Upper lobe of left lung (tissue), 6 donors: ENCODE measurements around the gene SPACDR. TPM values are rescaled to one million over a fixed set of nuclear protein-coding genes. Genes with fewer than 3 reads are reported as not detected.

Experiments used
- ATAC-seq, 2 donors: fragments of 200-7000 bp; cut with Tn5 transposase; one replicate each; pipeline ENCODE4 v1.9.1; 2022; ENCODE audit warnings: mild to moderate bottlenecking in 2 of 2, moderate library complexity in 2 of 2; ENCODE audit not compliant: low FRiP score in 2 of 2
- DNase-seq, 2 donors: peaks; one replicate each; pipeline ENCODE4 v3.0.0-alpha.2; 2019 to 2020
- H3K27ac ChIP-seq, 4 donors: fragments of 200-600 bp; sonication (generic); one replicate each; pipeline ENCODE4 v1.5.1; 2016 to 2019
- H3K27me3 ChIP-seq, 4 donors: fragments of 200-600 bp; sonication (generic); one replicate each; pipeline ENCODE4 v1.5.1; 2017 to 2019
- H3K36me3 ChIP-seq, 4 donors: fragments of 200-600 bp; sonication (generic); one replicate each; pipeline ENCODE4 v1.5.1; 2016 to 2019
- H3K4me1 ChIP-seq, 4 donors: fragments of 200-600 bp; sonication (generic); one replicate each; pipeline ENCODE4 v1.5.1; 2018 to 2019
- H3K4me3 ChIP-seq, 4 donors: fragments of 200-600 bp; sonication (generic); one replicate each; pipeline ENCODE4 v1.5.1; 2017 to 2019; ENCODE audit warnings: mild to moderate bottlenecking in 2 of 4, moderate library complexity in 1 of 4
- H3K9me3 ChIP-seq, 4 donors: fragments of 200-600 bp; sonication (generic); one replicate each; pipeline ENCODE4 v1.5.1; 2018 to 2019
- EP300 ChIP-seq, 4 donors: sonication (generic); formaldehyde crosslinking; IDR thresholded peaks; one replicate each; pipeline ENCODE4 v1.5.1; 2017; ENCODE audit warnings: antibody characterized with exemption in 4 of 4, control low read depth in 2 of 4
- POLR2A ChIP-seq, 4 donors: fragments of 450-650 bp; IDR thresholded peaks; one replicate each; pipeline ENCODE4 v1.5.1; 2016 to 2017; ENCODE audit warnings: antibody characterized with exemption in 4 of 4, mild to moderate bottlenecking in 2 of 4
- POLR2AphosphoS5 ChIP-seq, 2 donors: sonication (generic); formaldehyde crosslinking; IDR thresholded peaks; one replicate each; pipeline ENCODE4 v1.5.1; 2017; ENCODE audit warnings: antibody characterized with exemption in 2 of 2
- WGBS, 2 donors: methylation state at CpG; one replicate each; pipeline ENCODE4 v1.1.5; 2017 to 2018; 5-methylcytosine and 5-hydroxymethylcytosine counted together
- total RNA-seq, 6 donors: library from RNA; depleted of rRNA in 4 of 6; stranded (reverse); fragments of >200 nt in 4 of 6; gene quantifications; one replicate each; pipeline versions ENCODE4 v1.1.0 to v1.2.1, GENCODE V29; 2016 to 2021
- TF ChIP-seq, protein P1 (sequence below), 6 experiments: fragments of 450-650 bp in 4 of 6; fragments of 200-600 bp in 2 of 6; sonication (generic) in 2 of 6; IDR thresholded peaks; one replicate each; pipeline ENCODE4 v1.5.1; 2016 to 2019; ENCODE audit warnings: antibody characterized with exemption in 6 of 6
- donor health status: DM: no; HTN: no; CAD: no; lungs with moderate emphysema.
- donor health status: DM: no; HTN: yes; CAD: no; lungs with severe emphysema.

The SPACDR gene
- total RNA-seq, 6 donors from 2014 or later, result 0.59 to 2.1 (median 1.3) TPM; not detected in 2

GRCh38 chr7:100438172-100438571, 25.9 kb downstream of the SPACDR start:
- DNase-seq (no peak), ATAC-seq (no peak)
- Histone ChIP-seq H3K4me3 (no peak overlapping the region), H3K9me3 (no peaks in the 10 kb centered on the region), H3K36me3 (peaks cover 5 to 17% (median 15%) of the 10 kb centered on the region in 4 donors), H3K27me3 (no peaks in the 10 kb centered on the region), H3K4me1 (peaks cover 10 to 28% (median 19%) of the 10 kb centered on the region in 4 donors), H3K27ac (peak overlapping the region in 2 of 4 donors; percentile 4 to 95)
- 38 to 53% methylated on average over 2 of the region's 2 CpGs for WGBS, 2 donors
- TF ChIP-seq POLR2AphosphoS5 (IDR thresholded peaks at IDR 0.05) (no peak), EP300 (IDR thresholded peaks at IDR 0.05) (no peak), POLR2A (IDR thresholded peaks at IDR 0.05) (no peak)
- TF ChIP-seq, protein P1, sequence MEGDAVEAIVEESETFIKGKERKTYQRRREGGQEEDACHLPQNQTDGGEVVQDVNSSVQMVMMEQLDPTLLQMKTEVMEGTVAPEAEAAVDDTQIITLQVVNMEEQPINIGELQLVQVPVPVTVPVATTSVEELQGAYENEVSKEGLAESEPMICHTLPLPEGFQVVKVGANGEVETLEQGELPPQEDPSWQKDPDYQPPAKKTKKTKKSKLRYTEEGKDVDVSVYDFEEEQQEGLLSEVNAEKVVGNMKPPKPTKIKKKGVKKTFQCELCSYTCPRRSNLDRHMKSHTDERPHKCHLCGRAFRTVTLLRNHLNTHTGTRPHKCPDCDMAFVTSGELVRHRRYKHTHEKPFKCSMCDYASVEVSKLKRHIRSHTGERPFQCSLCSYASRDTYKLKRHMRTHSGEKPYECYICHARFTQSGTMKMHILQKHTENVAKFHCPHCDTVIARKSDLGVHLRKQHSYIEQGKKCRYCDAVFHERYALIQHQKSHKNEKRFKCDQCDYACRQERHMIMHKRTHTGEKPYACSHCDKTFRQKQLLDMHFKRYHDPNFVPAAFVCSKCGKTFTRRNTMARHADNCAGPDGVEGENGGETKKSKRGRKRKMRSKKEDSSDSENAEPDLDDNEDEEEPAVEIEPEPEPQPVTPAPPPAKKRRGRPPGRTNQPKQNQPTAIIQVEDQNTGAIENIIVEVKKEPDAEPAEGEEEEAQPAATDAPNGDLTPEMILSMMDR (IDR thresholded peaks at IDR 0.05), result no peak

DNA sequence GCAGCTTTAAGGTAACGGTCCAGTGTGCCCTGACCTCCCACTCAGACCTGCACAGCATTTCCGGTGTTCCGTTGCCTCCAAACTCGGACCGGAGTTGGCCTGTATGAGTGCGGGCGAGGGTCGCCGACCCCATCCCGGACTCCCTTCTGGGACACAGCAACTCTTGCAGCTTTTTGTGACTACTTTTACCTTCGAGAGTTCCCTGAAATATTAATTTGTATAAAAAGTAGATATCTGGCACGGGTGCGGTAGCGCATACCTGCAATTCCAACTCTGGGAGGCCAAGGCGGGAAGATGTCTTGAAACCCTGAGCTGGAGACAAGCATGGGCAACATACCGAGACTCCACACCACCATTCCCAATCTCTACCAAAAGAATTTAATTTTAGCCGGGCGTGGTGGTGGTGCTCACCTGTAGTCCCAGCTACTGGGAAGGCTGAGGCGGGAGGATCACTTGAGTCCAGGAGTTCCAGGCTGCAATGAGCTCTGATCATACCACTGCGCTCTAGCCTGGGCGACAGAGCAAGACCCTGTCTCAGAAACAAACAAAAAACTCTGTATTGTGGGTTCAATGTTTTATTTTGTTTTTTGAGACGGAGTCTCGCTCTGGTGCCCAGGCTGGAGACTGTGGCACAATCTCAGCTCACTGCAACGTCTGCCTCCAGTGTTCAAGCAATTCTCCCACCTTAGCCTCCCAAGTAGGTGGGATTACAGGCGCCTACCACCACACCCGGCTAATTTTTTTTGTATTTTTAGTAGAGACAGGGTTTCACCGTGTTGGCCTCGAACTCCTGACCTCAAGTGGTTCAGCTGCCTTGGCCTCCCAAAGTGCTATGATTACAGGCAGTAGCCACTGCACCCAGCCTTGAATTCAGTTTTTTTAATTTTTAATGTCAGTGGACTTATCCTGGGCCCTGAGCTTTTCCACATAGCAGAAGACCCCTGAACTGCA, 26.6 kb downstream of the SPACDR start:
- TF ChIP-seq EP300 (IDR thresholded peaks at IDR 0.05), result no peak
- no peak for TF ChIP-seq POLR2AphosphoS5 (IDR thresholded peaks at IDR 0.05)
- TF ChIP-seq, protein P1 (IDR thresholded peaks at IDR 0.05), result no peak
- no peak for TF ChIP-seq POLR2A (IDR thresholded peaks at IDR 0.05)
- DNase-seq (peak in 1 of 2 donors; percentile 82), ATAC-seq (no peak)
- peaks cover 5 to 23% (median 21%) of the 10 kb centered on the region in 4 donors for H3K36me3 ChIP-seq
- peak overlapping the region in 2 of 4 donors; percentile 75 to 97 for H3K4me3 ChIP-seq
- WGBS, 2 donors, result 94 to 95% methylated on average over 28 of the region's 28 CpGs
- no peaks in the 10 kb centered on the region for H3K9me3 ChIP-seq
- H3K4me1 ChIP-seq, result peaks cover 10 to 36% (median 18%) of the 10 kb centered on the region in 4 donors
- H3K27me3 ChIP-seq, result no peaks in the 10 kb centered on the region
- peak overlapping the region; percentile 95 to 98 (median 98) for H3K27ac ChIP-seq

GRCh38 chr7:100435401-100436304, 28.4 kb downstream of the SPACDR start:
- peak; percentile 45 to 93 for DNase-seq
- peak overlapping the region; percentile 95 to 98 (median 98) for H3K27ac ChIP-seq
- H3K27me3 ChIP-seq, result no peaks in the 10 kb centered on the region
- WGBS, 2 donors, result 3 to 9% methylated on average over 18 to 48 of the region's 81 CpGs
- peak overlapping the region; percentile 75 to 97 (median 90) for H3K4me3 ChIP-seq
- no peaks in the 10 kb centered on the region for H3K9me3 ChIP-seq
- H3K4me1 ChIP-seq, result peaks cover 25 to 54% (median 35%) of the 10 kb centered on the region in 4 donors
- ATAC-seq, result peak; percentile 12 to 64
- peak in 2 of 4 donors; percentile 15 to 16 for TF ChIP-seq POLR2A (IDR thresholded peaks at IDR 0.05)
- TF ChIP-seq, protein P1 (IDR thresholded peaks at IDR 0.05), result peak in 1 of 6 experiments; percentile 9
- no peak for TF ChIP-seq EP300 (IDR thresholded peaks at IDR 0.05)
- TF ChIP-seq POLR2AphosphoS5 (IDR thresholded peaks at IDR 0.05), result peak in 1 of 2 donors; percentile 6
- H3K36me3 ChIP-seq, result peaks cover 5 to 32% (median 26%) of the 10 kb centered on the region in 4 donors

- Histone ChIP-seq H3K4me3 (peak overlapping the region in 3 of 4 donors; percentile 75 to 97 (median 89)), H3K27ac (peak overlapping the region in 3 of 4 donors; percentile 95 to 98 (median 98)), H3K9me3 (no peaks in the 10 kb centered on the region), H3K27me3 (no peaks in the 10 kb centered on the region), H3K4me1 (peaks cover 28 to 60% (median 39%) of the 10 kb centered on the region in 4 donors), H3K36me3 (peaks cover 5 to 32% (median 26%) of the 10 kb centered on the region in 4 donors)
- TF ChIP-seq POLR2A (IDR thresholded peaks at IDR 0.05), result no peak
- TF ChIP-seq EP300 (IDR thresholded peaks at IDR 0.05), result no peak
- TF ChIP-seq POLR2AphosphoS5 (IDR thresholded peaks at IDR 0.05), result no peak
- TF ChIP-seq, protein P1 (IDR thresholded peaks at IDR 0.05), result no peak
- DNase-seq (no peak), ATAC-seq (no peak)
- WGBS, 2 donors, result 82 to 83% methylated on average over 22 of the region's 22 CpGs
These were observed 29.5 kb downstream of the SPACDR start for GRCh38 chr7:100434297-100435144.
